Right lobe of liver (tissue), 6 donors: ENCODE data around the gene CDC14A. TPM values are rescaled to one million over a fixed set of nuclear protein-coding genes. Genes with fewer than 3 reads are reported as not detected.

Source experiments
- ATAC-seq, 4 donors: fragments of 200-7000 bp; cut with Tn5 transposase; one replicate each; pipeline ENCODE4 v1.9.1; 2020; ENCODE audit warnings: mild to moderate bottlenecking in 4 of 4, moderate library complexity in 4 of 4
- DNase-seq, 3 donors: peaks; one replicate each; pipeline ENCODE4 v3.0.0-alpha.2; 2020
- H3K27ac ChIP-seq, 3 donors: fragments of 200-600 bp; one replicate each; pipeline ENCODE4 v1.8.0; 2022
- H3K27me3 ChIP-seq, 2 donors: fragments of 200-600 bp; one replicate each; pipeline ENCODE4 v1.8.0; 2022
- H3K36me3 ChIP-seq, 4 donors: fragments of 200-600 bp; sonication (generic) in 1 of 4; one replicate each; pipeline versions ENCODE4 v1.5.1 to v1.8.0; 2017 to 2022; ENCODE audit warnings: control low read depth in 1 of 4
- H3K4me1 ChIP-seq, 4 donors: fragments of 200-600 bp; sonication (generic) in 1 of 4; one replicate each; pipeline versions ENCODE4 v1.5.1 to v1.8.0; 2017 to 2022; ENCODE audit warnings: control low read depth in 1 of 4
- H3K4me3 ChIP-seq, 3 donors: fragments of 200-600 bp; one replicate each; pipeline ENCODE4 v1.8.0; 2022
- H3K9me3 ChIP-seq, 4 donors: fragments of 200-600 bp; sonication (generic) in 1 of 4; one replicate each; pipeline versions ENCODE4 v1.5.1 to v1.8.0; 2017 to 2022; ENCODE audit warnings: control low read depth in 1 of 4
- CTCF ChIP-seq, 4 donors: fragments of 200-600 bp in 3 of 4; fragments of 450-650 bp in 1 of 4; IDR thresholded peaks; one replicate each; pipeline versions ENCODE4 v1.5.1 to v1.8.0; 2016 to 2022; ENCODE audit warnings: antibody characterized with exemption in 4 of 4, mild to moderate bottlenecking in 2 of 4
- POLR2A ChIP-seq: fragments of 450-650 bp; IDR thresholded peaks from one replicate; pipeline ENCODE4 v1.6.1; 2017; ENCODE audit warnings: antibody characterized with exemption, mild to moderate bottlenecking
- WGBS: methylation state at CpG from one replicate; pipeline ENCODE4 v1.1.6; 2018; ENCODE audit warnings: low coverage, low lambda C conversion rate; ENCODE audit not compliant: insufficient coverage; ENCODE audit errors: missing lambda C conversion rate; 5-methylcytosine and 5-hydroxymethylcytosine counted together
- intact Hi-C, 2 donors: fragments of 100-400 bp; cut with DNase I; formaldehyde crosslinking; loops; one replicate each; pipeline versions ENCODE4 v1.11.2 to v1.14.1; 2022
- total RNA-seq, 6 experiments: library from RNA; depleted of rRNA in 2 of 6; stranded (reverse); fragments of >200 nt in 2 of 6; fragmentation: NEBNext Ultra II Directional in 3 of 6; extraction: Animal tissue kit (Norgen Biotek cat#: 25700) in 3 of 6; gene quantifications; one replicate each; pipeline versions ENCODE4 v1.1.0 to v1.2.4, GENCODE V29; 2016 to 2023
- donor health status: DM: no; HTN: yes; CAD: no.
- donor health status: DM: no; HTN: no; CAD: no.
- donor health status: DM: no; HTN: no; CAD: no.
- donor health status: DM: no; HTN: yes; CAD: no.
- donor health status: DM: no; HTN: yes; CAD: no.

CDC14A gene
- total RNA-seq, 6 experiments from 2014 or later, result 1.1 to 3.3 (median 1.6) TPM

- H3K4me1 ChIP-seq, result no peaks in the 10 kb centered on the region
- intact Hi-C loops, result no loop called here
- no peaks in the 10 kb centered on the region for H3K27me3 ChIP-seq
- TF ChIP-seq POLR2A (no peak), CTCF (IDR thresholded peaks at IDR 0.05) (no peak)
- no peak for DNase-seq
- 60% methylated on average over 5 of the region's 5 CpGs for WGBS
- no peaks in the 10 kb centered on the region for H3K9me3 ChIP-seq
- no peaks in the 10 kb centered on the region for H3K36me3 ChIP-seq
- no peak overlapping the region for H3K4me3 ChIP-seq
- no peak for ATAC-seq
- H3K27ac ChIP-seq, result no peak overlapping the region
Observed at GRCh38 chr1:100565937-100566699, 213.8 kb downstream of the CDC14A start.

- 0% methylated on average over 1 of the region's 1 CpG for WGBS
Observed at GRCh38 chr1:100567062-100567461, 214.8 kb downstream of the CDC14A start.

More at GRCh38 chr1:100567062-100567461, 214.8 kb downstream of the CDC14A start:
- Histone ChIP-seq H3K4me3 (no peak overlapping the region), H3K36me3 (no peaks in the 10 kb centered on the region), H3K27ac (no peak overlapping the region), H3K9me3 (no peaks in the 10 kb centered on the region), H3K4me1 (no peaks in the 10 kb centered on the region), H3K27me3 (no peaks in the 10 kb centered on the region)
- DNase-seq (no peak), ATAC-seq (no peak)
- TF ChIP-seq CTCF (IDR thresholded peaks at IDR 0.05), result no peak
- no peak for TF ChIP-seq POLR2A
- intact Hi-C loops, result no loop called here

Other genes with a start within 250 kb of the CDC14A start
- gene SASS6, start 219.6 kb upstream of the CDC14A start, total RNA-seq, result 1 to 10 TPM in 4 of 6 experiments, under 1 TPM in 2; 0.84 to 2.4 (median 1.2) TPM
- gene TRMT13, start 219.3 kb upstream of the CDC14A start, total RNA-seq, result 10 to 100 TPM in 1 of 6 experiments, 1 to 10 TPM in 5; 4.9 to 12.1 (median 6.9) TPM
- gene LRRC39, start 174.2 kb upstream of the CDC14A start, total RNA-seq, result under 1 TPM in 4 of 6 experiments, not detected in 2; 0.10 to 0.39 (median 0.26) TPM
- 10 to 100 TPM in 4 of 6 experiments, 1 to 10 TPM in 2; 5.1 to 32.5 (median 18.2) TPM for gene DBT, start 102.7 kb upstream of the CDC14A start, total RNA-seq
- 10 to 100 TPM; 12.5 to 20.1 (median 14.7) TPM for gene RTCA, start 86.3 kb upstream of the CDC14A start, total RNA-seq
- 10 to 100 TPM in 1 of 6 experiments, 1 to 10 TPM in 5; 1.1 to 20.9 (median 3.3) TPM for gene GPR88, start 185.6 kb downstream of the CDC14A start, total RNA-seq